GM18951 (cell line): ENCODE measurements around the gene MTF1.

Source experiments
- POLR2A ChIP-seq: IDR thresholded peaks from 4 replicates; pipeline ENCODE4 v1.6.1; 2011; ENCODE audit warnings: mild to moderate bottlenecking; ENCODE audit not compliant: insufficient read length, insufficient read depth; ENCODE audit errors: extremely low read depth
- in situ Hi-C: fragments of 300-500 bp; cut with MboI; formaldehyde crosslinking; loops from one replicate; pipeline ENCODE4 v1.12.0; 2022; ENCODE audit warnings: low sequenced_read_pairs, mixed read lengths, inconsistent platforms; ENCODE audit not compliant: unreplicated experiment

The MTF1 gene

GRCh38 chr1:37839676-37840075 lies 19.7 kb downstream of the MTF1 start:
- TF ChIP-seq POLR2A: no peak
- in situ Hi-C loops: no loop called here

GRCh38 chr1:37836788-37837187 lies 22.6 kb downstream of the MTF1 start:
- in situ Hi-C loops: no loop called here

GRCh38 chr1:37831809-37832208 lies 27.6 kb downstream of the MTF1 start:
- in situ Hi-C loops: no loop called here

More at GRCh38 chr1:37836788-37837187, 22.6 kb downstream of the MTF1 start:
- TF ChIP-seq POLR2A: no peak

GRCh38 chr1:37831109-37831508 lies 28.3 kb downstream of the MTF1 start:
- in situ Hi-C loops: no loop called here
- TF ChIP-seq POLR2A: no peak

More at GRCh38 chr1:37831809-37832208, 27.6 kb downstream of the MTF1 start:
- no peak for TF ChIP-seq POLR2A

- in situ Hi-C loops: no loop called here
- no peak for TF ChIP-seq POLR2A
Observed at GRCh38 chr1:37828410-37829074, 30.9 kb downstream of the MTF1 start.

GRCh38 chr1:37825506-37825905 lies 33.9 kb downstream of the MTF1 start:
- in situ Hi-C loops: no loop called here

GRCh38 chr1:37824001-37824400 lies 35.4 kb downstream of the MTF1 start:
- in situ Hi-C loops: no loop called here
- no peak for TF ChIP-seq POLR2A

More at GRCh38 chr1:37825506-37825905, 33.9 kb downstream of the MTF1 start:
- no peak for TF ChIP-seq POLR2A

- in situ Hi-C loops: no loop called here
Observed at GRCh38 chr1:37822906-37823815, 36.2 kb downstream of the MTF1 start.

GRCh38 chr1:37821481-37821880 lies 37.9 kb downstream of the MTF1 start:
- in situ Hi-C loops: no loop called here
- no peak for TF ChIP-seq POLR2A

More at GRCh38 chr1:37822906-37823815, 36.2 kb downstream of the MTF1 start:
- TF ChIP-seq POLR2A: no peak

- in situ Hi-C loops: no loop called here
- no peak for TF ChIP-seq POLR2A
Observed at GRCh38 chr1:37817481-37817880, 41.9 kb downstream of the MTF1 start.

GRCh38 chr1:37814252-37814651 lies 45.1 kb downstream of the MTF1 start:
- in situ Hi-C loops: no loop called here

GRCh38 chr1:37813529-37814145 lies 45.8 kb downstream of the MTF1 start:
- no peak for TF ChIP-seq POLR2A
- in situ Hi-C loops: no loop called here

More at GRCh38 chr1:37814252-37814651, 45.1 kb downstream of the MTF1 start:
- no peak for TF ChIP-seq POLR2A

- in situ Hi-C loops: no loop called here
Observed at GRCh38 chr1:37811027-37811655, 48.3 kb downstream of the MTF1 start.

More at GRCh38 chr1:37811027-37811655, 48.3 kb downstream of the MTF1 start:
- TF ChIP-seq POLR2A: no peak
